ENCODE data around the gene IFT122. TPM values are rescaled to one million over a fixed set of nuclear protein-coding genes. Genes with fewer than 3 reads are reported as not detected.

The IFT122 gene
- total RNA-seq = 10 to 100 TPM; 17.4 to 18.0 TPM

GRCh38 chr3:129439817-129440617 lies at the start of gene IFT122, which contains the start of gene MBD4:
TSS of gene IFT122 (plus strand) at chr3:129440224. CDS start at chr3:129440331, 107 bp downstream.
TSS of gene MBD4 (minus strand) at chr3:129439948. CDS start at chr3:129439833, 115 bp downstream.

GRCh38 chr3:129428376-129429079 lies 11.5 kb upstream of the IFT122 start, which contains the start of gene EFCAB12:
TSS of gene EFCAB12 (minus strand) at chr3:129428636. CDS start at chr3:129428488, 148 bp downstream.

GRCh38 chr3:129528589-129529100 lies 88.6 kb downstream of the IFT122 start, which contains the start of gene RHO:
TSS of gene RHO (plus strand) at chr3:129528639. CDS start at chr3:129528734, 95 bp downstream.

GRCh38 chr3:129543156-129543790 lies 103.2 kb downstream of the IFT122 start, which contains the start of gene H1-8:
TSS of gene H1-8 (plus strand) at chr3:129543175. CDS start at chr3:129543219, 44 bp downstream.

Other genes with a start within 250 kb of the IFT122 start
- 100 to 1,000 TPM; 140 to 152 TPM for gene COPG1, start 190.6 kb upstream of the IFT122 start, total RNA-seq
- 10 to 100 TPM; 53.1 to 56.7 TPM for gene HMCES, start 161.4 kb upstream of the IFT122 start, total RNA-seq
- under 1 TPM; 0.55 to 0.68 TPM for gene EFCAB12, start 11.6 kb upstream of the IFT122 start, total RNA-seq
- gene MBD4, start 276 bp upstream of the IFT122 start, total RNA-seq = 10 to 100 TPM; 41.2 to 42.0 TPM
- not detected for gene RHO, start 88.4 kb downstream of the IFT122 start, total RNA-seq
- gene H1-8, start 103.0 kb downstream of the IFT122 start, total RNA-seq = not detected
- 1 to 10 TPM; 1.4 to 1.8 TPM for gene PLXND1, start 166.5 kb downstream of the IFT122 start, total RNA-seq

Measured in activated naive CD4-positive, alpha-beta T cell treated with anti-CD3 and anti-CD28 coated beads, Interleukin-2, amount 10 ng/mL, durations not matched to agents 5 hours and 36 hours (primary cell).